HG02981 (cell line): ENCODE measurements around the gene RBPMS2.
"Not testable (repeated sequence)": the region's sequence is repeated elsewhere in the genome, so short reads cannot be mapped to it uniquely, and the experiment has no call there.

Experiments used
- ATAC-seq: cut with Tn5 transposase; IDR thresholded peaks from one replicate; pipeline ENCODE4 v1.9.1; 2021; ENCODE audit warnings: mild to moderate bottlenecking, moderate library complexity; ENCODE audit not compliant: unreplicated experiment

RBPMS2 gene

DNA sequence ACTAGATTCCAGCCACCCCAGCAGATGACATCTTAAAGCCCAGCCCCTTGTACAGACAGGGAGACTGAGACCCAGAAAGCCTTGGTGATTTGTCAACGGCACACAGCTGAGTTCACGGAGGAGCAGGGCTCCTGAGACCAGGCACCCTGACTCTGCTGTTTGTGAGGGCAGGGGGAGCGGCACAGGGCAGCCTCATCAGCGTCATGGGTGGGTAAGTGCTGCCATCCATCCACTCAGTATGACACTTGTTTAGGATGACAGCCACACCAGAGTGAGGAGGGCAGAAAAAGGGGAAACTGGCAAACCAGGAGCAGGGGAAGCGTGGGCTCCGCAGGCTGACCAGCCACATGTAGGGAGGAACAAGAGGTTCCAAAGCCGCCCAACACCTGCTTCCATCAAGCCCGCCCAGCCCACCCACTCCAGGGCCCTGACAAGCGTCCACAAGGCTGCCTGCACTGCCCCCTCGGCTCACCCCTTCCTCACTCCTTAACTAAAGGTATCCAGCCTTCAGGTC is 19.9 kb downstream of the RBPMS2 start:
- ATAC-seq = no peak

DNA sequence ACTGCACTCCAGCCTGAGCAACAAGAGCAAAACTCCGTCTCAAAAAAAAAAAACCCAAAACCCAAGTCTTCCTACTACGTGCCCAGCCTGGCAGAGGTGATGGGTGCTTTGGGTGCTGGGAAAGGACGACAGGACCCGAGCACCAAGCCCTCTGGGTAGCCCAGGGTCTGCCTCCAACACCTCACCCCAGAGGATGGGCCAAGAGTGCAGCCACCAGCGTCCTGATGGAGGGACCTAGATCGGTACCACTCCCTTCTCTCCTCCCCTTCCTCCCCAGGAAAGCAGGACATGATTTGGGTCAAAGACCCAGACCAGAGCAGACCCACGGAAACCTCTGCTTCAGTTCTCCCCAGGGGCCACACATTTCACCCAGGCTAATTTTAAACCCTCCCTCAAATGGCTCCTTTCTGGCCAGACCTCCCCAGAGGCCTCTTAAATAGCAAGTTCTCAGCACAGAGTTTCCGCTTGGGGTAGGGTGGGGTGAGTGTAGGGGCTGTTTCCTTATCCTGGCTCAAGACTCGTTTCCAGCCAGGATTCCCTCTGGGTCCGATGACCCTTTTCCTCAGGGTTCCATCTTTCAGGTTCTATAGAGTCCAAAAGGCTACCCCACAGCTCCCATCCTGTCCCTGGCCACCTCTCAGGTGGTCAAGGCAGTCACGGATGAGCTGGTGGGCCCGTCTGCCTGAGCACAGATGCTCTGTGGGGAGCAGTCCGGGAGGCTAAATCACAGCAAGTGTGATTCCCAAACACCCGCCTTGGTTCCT is 20.5 kb downstream of the RBPMS2 start:
- no peak for ATAC-seq

GRCh38 chr15:64753480-64754185 is 21.8 kb downstream of the RBPMS2 start:
- ATAC-seq = no peak

- no peak for ATAC-seq
Measured at GRCh38 chr15:64751464-64751863, 23.9 kb downstream of the RBPMS2 start.

- no peak for ATAC-seq
Measured at GRCh38 chr15:64749999-64750657, 25.3 kb downstream of the RBPMS2 start.

DNA sequence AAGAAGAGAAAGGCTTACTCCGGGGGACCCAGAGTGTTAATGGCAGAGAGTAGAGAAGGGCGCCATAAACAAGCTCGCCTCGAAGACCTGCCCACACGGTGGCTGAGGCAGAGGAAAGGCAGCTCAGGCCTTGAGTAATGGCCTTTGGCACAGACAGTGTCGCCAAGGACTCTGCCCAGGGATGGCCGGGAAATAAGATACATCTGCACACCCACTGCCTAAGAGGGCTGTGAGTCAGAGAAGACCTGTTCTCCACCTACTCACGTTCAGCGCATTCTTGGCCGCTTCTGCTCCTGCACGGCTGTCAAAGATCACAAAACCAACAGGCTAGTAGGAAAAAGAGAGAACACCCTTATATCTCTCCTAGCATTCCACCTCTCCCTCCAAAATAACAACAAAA is 26.2 kb downstream of the RBPMS2 start:
- no peak for ATAC-seq

GRCh38 chr15:64748251-64748650 is 27.1 kb downstream of the RBPMS2 start:
- no peak for ATAC-seq

GRCh38 chr15:64747578-64747977 is 27.8 kb downstream of the RBPMS2 start:
- ATAC-seq = no peak

DNA sequence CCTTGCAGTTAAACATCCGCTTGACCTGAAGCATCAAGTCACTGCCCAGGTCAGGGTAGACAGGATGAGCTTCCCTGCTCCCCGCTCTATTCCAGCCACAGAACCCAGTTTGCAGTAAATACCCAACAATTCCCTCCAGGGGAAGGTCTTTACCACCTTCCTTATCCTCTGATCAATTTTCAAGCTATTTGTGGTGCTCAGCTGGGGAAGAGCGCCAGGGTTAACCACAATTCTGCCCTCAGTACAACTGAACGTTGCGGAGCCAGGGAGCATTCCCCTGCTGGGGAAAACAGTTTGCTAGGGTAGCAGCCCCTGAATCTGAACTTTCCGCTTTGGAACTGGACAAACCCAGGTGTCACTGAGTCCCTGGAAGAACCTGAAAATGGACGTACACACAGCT is 28.5 kb downstream of the RBPMS2 start:
- ATAC-seq = no peak

DNA sequence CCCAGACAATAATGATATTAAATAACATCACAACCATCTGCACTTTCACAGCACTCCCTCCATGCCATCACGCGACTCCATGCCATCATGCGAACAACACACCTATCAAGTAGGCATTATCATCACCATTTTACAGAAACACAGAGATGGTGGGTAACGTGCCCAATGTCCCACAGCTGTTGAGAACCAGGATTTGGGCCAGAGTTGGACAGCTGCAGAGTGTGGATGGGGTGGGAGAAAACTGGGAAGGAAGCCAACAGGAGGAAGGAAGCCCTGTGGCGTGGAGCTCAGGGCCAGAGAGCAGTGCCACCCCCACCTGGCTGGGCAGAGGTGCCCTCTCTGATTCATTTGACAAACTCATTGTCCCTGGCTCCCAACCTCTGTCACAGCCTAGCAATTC is 29.0 kb downstream of the RBPMS2 start:
- ATAC-seq = no peak

- no peak for ATAC-seq
Measured at GRCh38 chr15:64743691-64744090, 31.7 kb downstream of the RBPMS2 start.

DNA sequence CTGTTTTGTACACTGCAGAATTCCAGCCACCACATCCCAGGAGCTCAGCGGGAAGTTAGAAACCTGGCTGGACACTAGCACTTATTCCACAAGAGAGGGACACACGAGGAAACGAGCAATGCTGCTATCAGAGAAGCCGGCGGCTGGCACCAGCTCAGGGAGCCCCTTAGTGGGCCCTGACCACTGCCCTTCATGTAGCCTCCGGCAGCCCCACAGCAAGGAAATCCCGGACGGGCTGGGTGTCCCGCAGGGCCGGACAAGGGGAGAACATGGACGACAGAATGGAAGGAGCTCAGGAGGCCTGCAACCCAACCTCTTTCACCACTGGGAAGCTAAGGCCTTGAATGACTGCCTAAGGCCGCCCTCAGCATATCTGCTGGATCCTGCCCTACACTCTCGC is 32.5 kb downstream of the RBPMS2 start:
- ATAC-seq = no peak

DNA sequence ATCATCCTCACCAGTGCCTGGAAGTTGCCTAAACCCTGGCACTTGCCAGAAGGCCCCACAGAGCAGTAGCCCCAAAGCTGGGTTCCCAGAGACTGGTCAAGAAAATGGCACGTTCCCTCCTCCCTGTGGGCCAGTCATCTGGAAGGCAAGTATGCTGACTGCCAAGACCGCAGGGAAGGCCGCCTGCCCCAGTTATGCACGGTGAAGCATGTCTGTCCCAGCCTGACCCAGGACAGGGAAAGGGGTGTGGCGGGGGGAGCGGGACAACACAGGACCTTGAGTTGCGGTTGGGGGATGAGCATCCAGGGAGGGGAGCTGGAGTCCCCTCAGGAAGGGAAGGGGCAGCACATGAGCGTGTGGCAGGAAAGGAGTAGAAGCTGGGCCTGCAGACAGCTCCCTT is 33.0 kb downstream of the RBPMS2 start:
- no peak for ATAC-seq

DNA sequence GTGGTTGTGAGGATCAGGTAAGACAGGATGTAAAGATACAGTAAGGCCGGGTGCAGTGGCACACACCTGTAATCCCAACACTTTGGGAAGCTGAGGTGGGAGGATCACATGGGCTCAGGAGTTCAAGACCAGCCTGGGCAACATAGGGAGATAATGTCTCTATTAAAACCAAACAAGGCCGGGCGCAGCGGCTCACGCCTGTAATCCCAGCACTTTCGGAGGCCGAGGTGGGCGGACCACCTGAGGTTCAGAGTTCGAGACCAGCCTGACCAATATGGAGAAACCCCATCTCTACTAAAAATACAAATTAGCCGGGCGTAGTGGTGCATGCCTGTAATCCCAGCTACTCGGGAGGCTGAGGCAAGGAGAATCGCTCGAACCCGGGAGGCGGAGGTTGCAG is 33.7 kb downstream of the RBPMS2 start:
- ATAC-seq = not testable (repeated sequence)

DNA sequence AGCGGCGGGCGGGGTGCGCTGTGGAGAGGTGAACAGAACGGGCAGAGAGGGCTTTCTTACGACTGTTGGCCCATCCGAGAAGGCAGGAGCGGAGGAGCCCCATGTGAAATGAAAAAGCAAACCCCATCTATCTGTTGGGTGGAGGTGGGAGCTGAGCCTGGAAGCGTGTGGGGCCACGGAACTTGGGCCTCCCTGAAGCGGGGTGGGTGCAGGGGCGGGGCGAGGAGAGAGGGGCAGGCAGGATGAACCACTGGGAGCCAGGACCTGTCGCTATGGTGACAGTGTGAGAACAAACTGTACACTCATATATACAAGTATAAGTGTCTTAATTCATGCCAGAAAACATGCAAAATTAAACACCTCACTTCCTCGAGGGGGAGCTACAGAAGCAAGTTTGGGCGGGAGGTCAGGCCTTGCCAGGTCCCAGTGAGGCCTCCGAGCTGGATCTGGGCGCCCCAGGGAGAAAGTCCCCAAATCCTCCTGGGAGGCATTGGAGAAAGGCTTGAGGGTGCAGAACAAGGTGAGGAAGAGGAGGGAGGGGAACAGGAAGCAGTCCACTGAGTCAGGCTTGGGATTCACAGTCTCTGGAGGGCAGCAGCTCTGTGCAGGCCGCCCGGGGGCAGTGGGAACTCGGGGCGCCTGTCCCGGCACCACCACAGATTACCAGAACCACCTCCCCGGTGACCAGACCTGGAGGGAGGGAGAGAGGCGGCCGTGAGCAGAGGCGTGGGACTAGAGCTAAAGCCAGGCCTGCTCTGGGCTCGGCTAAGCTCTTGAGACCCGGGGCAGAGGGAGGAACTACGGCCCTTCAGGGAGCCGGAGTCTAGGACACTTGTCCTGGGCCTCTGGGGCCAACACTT is 34.8 kb downstream of the RBPMS2 start:
- no peak for ATAC-seq

DNA sequence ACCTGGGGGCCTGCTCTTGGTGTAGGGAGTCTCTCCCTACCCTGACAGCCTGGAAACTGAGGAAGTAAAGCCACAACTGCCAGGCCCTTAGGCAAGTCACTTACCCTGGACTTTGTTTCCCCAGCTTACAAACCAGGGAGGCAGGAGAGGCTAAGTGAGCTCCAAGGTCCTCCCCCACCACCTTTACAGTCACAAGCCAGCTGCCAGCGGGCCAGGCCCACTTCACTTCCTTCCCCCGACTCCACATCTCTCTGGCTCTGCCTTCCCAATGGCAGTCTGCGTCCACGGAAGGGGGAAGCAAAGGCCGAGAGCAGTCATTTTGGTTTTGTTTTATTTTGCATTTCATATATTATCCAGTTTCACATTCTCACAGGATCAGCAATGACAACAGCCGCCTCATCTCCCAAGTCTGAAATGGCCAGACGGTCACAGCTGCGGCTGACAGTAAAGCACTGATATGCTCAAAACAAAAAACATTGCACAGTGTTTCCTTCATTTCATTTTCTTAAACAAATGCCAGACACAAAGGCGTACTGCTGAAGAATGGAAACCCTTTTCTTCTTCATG is 35.7 kb downstream of the RBPMS2 start:
- no peak for ATAC-seq

- no peak for ATAC-seq
Measured at GRCh38 chr15:64739156-64739555, 36.2 kb downstream of the RBPMS2 start.

DNA sequence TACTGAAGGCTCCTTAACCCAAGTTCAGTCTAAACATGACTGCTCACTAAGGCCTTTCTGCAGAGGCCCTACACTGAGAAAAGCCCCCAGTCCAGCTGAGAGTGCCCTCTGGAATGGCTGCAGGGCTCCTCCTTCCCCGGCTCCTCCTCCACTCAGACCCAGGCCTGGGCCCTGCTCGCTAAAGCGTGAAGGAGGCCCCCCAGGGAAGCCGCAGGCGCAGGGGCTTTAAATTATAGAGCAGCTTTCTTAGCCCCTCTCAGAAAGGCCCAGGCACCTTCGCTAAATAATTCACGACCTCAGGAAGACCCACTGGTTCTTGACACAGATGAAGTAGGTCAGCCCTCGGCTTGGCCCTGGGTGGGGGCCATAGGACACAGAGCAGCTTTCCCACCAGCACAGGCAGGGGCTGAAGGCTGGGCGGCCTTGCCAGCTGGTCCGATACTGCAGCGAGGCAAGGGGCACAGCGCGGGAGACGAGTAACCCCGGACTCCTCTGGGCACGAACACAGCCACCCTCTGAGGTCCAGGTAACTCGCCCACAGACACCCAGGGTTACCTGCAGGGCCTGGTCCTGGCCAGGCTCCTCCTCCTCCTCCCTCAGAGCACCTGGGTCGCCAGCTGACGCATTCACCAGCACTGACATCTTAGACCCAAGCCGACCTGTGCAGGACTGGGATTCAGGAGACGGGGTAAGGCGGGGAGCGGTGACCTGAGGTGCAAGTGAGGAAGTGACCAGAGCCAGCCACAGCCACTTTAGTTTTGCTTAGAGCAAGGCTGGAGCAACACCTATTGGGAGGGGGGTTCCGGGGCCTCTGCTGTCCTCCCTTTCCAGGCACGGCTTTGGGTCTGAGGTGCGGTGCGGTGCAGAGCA is 36.9 kb downstream of the RBPMS2 start:
- no peak for ATAC-seq

- ATAC-seq = no peak
Measured at GRCh38 chr15:64732156-64732860, 43.1 kb downstream of the RBPMS2 start.
